ENCODE results near the gene HECTD4. TPM values are rescaled to one million over a fixed set of nuclear protein-coding genes. Genes with fewer than 3 reads are reported as not detected.

Gene HECTD4
- polyA plus RNA-seq, 1 donor = 68.9 TPM

DNA sequence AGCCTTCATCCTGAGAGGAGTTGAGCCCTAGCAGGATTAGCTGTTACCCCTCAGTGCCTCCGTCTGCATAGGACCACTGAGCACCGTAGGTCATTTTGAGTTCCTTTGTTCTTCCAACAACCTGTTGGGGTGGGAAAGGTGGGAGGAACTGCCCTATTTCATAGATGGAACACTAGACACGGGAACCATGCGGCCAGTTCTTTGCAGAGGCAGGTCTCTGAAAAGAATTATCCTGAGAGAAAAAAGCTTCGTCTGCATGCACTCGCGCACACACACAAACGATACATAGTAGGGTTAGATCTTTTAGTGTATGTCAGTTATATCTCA, 228.4 kb downstream of the HECTD4 start:
- DNase-seq = no peak

DNA sequence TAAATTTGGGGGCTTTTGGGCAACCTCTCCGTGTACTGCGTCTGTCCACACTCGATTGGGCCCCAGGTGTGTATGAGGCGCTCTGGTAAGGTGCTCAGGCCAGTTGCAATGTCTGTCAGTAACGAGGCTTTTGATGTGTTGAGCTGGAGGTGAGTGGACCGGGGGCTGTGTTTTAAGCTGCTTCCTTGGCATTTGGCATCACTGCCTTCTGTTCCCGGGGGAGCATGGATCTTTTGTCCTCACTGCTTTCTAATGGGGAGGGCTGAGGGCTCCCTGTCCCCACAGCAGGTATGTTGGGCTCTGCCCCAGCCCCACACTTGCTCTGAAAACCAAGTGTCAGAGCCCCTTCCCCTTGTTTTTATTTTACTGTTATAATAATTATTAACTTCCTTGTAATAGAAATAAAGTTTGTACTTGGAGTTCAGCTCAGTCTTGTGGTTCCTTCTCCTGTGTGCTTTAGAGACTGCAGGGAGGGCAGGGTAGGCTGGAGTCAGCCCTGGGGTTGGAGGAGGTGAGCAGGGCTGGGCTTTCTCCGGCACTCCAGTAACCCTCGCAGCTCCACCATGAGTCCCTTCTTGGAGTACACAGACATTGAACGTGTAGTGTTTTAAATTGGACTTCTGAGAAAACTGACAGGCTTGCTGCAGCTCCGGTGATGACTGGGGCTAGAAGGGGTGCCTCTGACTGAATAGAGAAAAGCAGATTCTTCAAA, 228.9 kb downstream of the HECTD4 start:
- no peak for DNase-seq

DNA sequence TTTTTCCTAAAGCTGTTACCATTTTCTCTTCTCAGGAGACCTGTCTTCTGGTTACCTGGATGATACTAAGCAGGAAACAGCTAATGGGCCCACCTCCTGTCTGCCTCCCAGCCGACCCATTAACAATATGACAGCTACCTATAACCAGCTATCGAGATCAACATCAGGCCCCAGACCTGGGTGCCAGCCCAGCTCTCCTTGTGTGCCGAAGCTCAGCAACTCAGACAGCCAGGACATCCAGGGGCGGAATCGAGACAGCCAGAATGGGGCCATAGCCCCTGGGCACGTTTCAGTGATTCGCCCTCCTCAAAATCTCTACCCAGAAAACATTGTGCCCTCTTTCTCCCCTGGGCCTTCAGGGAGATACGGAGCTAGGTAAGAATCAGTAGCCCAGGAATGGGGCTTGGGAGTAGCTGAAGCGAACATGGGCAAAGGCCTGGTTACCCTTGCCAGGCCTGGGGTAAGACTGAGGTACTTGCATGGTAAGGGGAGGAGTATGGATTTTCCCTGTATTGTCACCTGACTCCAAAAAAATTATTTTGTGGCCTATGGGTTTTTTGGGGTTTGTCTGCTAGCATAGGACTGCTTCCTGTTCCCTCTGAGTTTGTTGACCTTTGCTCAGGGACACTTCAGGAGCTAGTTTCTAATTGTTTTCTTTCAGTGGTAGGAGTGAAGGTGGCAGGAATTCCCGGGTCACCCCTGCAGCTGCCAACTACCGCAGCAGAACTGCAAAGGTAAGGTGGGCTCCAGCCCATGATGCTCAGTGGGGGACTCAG, 230.3 kb downstream of the HECTD4 start:
- no peak for DNase-seq

DNA sequence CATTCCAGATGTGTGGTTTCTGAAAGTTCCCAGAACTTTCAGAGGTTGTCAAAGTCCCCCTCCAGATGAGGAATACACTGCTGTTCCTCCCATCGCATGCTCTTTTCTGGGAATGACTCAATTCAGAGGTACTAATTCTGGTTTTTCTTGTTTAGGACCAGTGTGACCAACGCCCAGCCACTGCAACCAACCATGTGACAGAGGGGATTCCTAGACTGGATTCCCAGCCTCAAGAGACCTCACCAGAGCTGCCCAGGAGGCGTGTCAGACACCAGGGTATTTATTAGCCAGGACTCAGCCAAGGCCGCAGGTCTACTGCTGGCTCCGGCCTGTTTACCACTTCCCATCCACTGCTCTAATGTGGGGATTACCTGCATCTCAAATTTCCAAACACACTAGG, 232.6 kb downstream of the HECTD4 start:
- no peak for DNase-seq

DNA sequence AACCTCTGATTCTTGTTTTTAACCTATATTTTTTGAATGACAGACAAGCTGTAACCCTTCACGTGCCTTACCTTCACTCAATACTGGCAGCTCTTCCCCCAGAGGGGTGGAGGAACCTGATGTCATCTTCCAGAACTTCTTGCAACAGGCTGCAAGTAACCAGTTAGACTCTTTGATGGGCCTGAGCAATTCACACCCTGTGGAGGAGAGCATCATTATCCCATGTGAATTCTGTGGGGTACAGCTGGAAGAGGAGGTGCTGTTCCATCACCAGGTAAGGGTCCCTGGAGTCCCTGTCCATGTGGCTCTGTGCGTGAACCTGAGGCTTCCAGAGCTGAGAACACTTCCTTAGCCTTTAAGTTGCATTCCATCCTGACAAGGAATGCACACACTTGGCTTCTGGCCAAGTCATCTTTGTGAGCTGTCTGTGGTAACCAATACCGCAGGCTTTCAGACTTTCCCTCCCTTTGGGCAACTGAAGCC, 234.2 kb downstream of the HECTD4 start:
- no peak for DNase-seq

DNA sequence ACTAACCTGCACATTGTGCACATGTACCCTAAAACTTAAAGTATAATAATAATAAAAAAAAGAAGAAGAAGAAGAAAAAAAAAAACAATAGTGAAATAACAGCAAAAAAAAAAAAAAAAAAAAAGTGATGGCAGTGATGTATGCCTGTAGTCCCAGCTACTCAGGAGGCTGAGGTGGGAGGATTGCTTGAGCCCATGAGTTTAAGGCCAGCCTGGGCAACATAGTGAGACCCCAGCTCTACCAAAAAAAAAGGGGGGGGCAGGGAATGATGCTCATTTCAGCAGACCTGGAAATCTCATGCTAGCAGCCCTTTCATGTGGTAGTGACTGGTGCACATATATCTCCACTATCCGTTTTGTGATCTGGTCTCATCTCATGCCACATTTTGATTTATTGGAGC, 236.1 kb downstream of the HECTD4 start:
- DNase-seq = no peak

DNA sequence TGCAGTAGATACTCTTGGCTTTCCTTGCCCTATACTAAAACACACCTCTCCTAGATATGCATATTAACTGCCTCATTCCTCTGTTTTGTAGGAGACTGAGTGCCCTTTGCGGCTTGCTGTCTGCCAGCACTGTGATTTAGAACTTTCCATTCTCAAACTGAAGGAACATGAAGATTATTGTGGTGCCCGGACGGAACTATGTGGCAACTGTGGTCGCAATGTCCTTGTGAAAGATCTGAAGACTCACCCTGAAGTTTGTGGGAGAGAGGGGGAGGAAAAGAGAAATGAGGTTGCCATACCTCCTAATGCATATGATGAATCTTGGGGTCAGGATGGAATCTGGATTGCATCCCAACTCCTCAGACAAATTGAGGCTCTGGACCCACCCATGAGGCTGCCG, 241.5 kb downstream of the HECTD4 start:
- no peak for DNase-seq

DNA sequence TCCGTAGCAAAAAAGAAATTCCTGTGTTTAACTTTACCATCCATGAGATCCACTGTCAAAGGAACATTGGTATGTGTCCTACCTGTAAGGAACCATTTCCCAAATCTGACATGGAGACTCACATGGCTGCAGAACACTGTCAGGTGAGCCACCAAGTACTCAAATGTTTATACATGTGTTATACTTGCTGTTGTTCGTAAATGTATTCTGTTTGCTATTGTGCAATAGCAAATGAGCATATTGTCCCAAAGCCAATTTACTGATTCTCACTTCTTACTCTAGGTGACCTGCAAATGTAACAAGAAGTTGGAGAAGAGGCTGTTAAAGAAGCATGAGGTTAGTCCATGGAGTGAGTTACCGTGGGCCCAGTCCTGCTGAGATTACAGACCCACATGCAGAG, 247.5 kb downstream of the HECTD4 start:
- no peak for DNase-seq

DNA sequence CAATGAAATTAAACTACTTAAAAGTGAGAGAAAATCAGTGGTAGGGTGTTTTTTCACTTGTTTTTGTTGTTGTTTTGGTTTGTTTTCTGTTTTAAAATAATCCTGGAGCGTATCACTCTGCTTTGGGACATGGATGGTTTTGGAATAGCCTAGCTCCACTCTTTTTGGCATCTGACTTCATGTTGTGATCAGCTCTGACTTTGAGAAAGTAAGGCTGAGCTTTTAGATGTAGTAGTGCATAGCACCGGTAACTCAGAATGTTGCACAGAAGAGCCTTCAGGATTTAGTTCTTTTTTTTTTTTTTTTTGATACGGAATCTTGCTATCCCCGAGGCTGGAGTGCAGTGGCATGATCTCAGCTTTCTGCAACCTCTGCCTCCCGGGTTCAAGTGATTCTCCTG, 248.8 kb downstream of the HECTD4 start:
- no peak for DNase-seq

DNA sequence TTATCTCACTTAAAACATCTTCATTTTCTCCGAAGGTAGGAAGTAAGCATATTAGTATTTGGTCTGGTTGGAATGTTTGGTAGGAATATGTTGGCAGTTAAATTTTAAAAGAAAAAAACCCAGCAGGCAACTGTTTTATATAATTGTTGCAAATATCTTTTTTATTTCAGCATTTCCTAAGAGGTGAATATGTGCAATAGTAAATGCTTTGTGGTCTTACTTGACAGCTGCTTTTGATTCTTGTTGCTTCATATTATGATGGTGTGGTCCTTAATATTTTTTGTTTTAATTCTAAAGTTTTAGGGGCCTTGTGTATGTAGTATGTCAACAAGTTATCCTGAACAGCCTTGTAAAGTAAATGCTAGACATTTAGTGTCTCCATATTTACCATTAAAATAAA, 250.5 kb downstream of the HECTD4 start:
- no peak for DNase-seq

DNA sequence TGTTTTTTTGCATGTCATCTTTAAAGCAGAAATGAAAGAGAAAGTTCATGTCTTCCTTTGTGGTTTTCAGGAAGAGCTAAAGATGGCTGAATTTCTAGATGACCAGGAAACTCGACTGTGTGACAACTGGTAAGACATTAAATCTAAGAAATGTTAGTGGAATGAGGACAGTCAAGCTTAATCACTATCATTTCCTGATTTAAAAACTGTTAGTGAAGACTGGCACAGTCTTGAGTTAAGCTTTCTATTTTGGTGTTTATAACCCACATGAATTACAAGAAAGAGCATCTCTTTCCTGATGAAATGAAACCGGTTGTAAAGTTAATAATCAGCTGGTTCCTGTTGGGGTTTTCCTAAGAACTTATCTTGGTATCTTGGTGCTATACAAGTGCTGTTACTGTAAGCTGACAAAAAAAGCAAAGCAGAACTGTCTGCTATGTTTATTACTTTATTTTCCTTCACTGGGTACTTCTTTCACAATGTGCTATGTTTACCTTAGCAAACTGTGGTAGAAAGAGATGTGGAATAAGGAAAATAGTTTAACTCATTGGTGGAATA, 251.7 kb downstream of the HECTD4 start:
- no peak for DNase-seq

DNA sequence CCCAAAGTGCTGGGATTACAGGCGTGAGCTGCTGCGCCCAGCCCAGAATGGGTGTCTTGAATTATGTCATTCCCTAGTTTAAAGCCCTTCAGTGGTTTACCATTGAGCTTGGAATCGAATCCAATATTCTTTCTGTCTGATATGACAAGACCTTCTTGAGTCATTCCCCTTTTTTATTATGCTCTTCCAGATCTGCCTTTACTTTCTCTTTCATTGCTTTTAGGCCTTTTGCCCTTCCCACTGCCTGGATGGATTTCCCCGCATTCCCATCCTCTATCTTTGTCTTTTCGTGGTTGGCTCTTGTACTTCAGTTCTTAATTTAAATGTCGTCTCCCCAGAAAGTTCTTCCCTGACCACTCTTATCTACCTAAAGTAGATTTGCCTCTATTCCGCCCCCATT, 255.3 kb downstream of the HECTD4 start:
- DNase-seq = no peak

DNA sequence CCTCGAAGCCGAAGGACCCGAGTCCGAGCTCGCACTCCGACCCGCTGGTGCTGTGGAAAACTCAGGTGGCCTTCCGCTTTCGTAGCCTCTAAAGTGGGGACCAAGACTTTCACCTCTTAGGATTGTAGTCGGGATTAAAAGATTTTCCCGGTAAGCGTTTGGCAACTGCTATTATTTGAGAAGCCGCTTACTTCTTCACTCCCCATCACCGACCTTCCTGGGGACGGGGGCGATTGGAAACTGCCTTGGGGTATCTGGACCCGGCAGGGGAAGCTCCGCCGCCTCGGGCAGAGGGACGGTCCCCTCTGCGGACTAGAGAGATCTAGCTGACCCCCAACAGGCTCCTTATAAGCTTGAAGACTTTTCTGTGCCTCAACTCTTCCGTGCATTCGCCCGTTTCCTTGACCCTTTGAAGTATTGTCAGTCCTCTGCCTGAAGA, 256.2 kb downstream of the HECTD4 start:
- DNase-seq = no peak

DNA sequence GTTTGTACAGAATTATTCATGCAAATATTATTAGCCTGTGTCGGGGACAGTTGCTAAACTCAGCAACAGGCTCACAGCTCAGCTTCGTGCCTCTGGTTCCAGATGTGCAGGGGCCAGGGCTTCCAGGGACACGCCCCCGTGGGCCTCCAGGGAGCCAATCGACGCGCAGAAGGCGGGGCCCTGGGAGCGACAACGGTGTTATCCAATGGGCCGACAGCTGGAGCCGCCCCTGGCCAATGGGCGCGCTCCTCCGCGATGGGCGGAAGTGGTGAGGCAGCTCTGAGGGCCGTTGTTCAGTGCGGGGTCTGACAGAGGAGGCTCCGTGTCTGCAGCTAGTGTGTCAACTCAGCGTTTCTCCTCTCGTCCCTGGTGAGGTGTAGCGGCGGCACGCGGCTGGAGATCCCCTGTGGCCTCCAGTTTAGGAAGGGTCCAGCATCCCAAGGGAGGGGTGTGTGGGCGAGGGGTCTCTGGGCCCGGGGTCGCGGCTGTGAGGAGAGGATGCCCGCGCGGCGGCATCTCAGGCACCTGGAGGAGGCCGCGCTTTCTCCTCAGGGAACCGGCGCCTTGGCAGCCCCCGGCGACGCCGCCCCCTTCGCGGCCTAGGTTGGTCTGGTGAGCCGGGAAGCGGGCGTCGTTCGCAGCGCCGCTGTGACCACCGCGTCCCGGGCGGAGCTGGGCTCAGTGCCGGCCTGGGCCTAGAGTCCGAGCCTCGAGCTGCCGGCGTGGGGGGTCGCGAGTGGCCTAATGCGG, 256.8 kb downstream of the HECTD4 start, which contains the start of gene TRAFD1:
Gene TRAFD1, plus strand, starts transcription at position 311 of the 750 bp plus-strand sequence. CDS start 4,963 bp downstream, outside the sequence.
- peak; percentile 98 for DNase-seq

DNA sequence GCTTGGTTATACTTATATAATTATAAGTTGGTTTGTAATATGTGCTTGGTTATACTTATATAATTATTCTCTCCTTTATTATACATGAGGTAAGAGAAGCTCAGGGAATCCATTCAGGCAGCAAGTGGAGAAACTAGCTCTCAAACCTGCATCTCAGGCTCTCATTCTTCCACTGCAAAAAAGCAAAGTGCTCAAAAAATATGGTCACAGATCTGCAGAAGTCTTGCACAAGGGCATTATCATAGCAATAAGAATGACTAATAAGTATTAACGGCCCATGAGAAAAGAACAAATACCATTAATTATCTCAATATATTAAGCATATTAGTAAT, 257.3 kb downstream of the HECTD4 start:
- DNase-seq = no peak

DNA sequence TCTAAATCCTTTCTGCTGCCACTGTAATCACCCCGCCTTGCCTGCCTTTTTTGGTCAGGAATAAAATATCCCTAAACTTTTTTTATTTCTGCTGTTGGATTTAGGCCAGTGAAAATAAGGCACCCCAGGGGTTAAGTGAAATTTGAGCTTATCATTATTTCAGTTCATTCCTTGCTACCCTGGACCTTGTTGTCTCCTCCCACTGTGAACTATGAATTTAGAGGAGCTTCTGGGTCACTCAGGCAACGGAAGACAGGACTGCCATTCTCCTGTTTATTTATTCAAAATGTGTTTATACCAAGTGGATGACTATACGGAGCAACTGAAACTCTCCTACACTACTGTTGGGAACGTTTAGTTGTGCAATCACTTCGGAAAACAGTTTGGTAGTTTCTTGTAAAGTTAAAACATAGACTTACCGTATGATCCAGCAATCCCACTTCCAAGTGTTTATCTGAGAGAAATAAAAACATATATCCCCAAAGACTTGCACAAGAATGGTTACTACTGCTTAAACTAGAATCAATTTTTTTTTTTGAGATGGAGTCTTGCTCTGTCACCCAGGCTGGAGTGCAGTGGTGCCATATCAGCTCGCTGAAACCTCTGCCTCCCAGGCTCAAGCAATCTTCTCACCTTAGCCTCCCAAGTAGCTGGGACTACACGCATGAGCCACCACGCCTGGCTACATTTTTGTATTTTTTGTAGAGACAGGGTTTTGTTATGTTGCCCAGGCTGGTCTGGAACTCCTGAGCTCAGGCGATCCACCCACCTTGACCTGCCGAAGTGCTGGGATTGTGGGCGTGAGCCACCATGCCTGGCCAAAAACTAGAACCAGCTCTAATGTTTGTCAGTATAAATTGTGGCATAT, 259.2 kb downstream of the HECTD4 start:
- no peak for DNase-seq

DNA sequence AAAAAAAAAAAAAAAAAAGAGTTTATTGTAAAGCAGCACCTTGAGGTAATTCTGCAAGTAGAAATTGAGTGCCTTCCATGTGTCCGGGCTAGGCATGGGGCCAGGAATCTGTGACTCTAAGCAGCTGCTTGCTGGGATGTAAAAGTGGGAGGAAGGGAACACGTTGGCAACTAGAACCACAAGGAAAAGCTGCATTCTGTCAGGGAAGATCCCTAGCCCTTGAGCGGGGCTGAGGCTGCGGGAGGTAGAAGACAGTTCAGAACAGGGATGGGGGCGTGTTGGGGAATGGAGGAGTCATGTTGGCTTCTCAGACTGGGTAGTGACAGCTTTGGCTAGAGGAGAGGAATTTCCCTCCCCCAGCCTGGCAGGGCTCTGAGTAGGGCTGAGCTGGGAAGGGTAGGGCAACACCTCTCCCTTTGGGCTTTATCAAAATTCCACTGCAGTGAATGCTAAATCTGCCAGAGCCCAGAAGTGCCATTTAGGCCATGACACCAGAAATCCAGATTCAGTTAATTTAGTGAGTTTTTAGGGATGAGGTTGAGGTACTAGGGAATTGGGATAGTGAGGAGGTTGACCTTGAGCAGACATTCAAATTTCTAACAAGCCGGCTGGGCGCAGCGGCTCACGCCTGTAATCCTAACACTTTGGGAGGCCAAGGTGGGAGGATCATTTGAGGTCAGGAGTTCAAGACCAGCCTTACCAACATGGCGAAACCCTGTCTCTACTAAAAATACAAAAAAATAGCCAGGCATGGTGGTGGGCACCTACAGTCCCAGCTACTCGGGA, 260.3 kb downstream of the HECTD4 start:
- peak; percentile 88 for DNase-seq

DNA sequence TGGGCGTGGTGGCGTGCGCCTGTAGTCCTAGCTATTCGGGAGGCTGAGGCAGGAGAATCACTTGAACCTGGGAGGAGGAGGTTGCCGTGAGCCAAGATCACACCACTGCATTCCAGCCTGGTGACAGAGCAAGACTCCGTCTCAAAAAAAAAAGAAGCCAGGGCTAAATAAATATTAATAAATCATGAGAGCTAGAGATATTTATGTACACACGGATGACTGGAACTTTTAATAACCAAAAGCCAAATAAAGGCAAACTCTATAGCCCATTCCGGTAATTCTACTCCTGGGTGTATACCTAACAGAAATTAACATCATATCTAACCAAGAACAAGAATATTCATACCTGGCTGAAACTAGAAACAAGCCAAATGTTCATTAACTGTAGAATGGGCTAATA, 264.5 kb downstream of the HECTD4 start:
- DNase-seq = no peak

DNA sequence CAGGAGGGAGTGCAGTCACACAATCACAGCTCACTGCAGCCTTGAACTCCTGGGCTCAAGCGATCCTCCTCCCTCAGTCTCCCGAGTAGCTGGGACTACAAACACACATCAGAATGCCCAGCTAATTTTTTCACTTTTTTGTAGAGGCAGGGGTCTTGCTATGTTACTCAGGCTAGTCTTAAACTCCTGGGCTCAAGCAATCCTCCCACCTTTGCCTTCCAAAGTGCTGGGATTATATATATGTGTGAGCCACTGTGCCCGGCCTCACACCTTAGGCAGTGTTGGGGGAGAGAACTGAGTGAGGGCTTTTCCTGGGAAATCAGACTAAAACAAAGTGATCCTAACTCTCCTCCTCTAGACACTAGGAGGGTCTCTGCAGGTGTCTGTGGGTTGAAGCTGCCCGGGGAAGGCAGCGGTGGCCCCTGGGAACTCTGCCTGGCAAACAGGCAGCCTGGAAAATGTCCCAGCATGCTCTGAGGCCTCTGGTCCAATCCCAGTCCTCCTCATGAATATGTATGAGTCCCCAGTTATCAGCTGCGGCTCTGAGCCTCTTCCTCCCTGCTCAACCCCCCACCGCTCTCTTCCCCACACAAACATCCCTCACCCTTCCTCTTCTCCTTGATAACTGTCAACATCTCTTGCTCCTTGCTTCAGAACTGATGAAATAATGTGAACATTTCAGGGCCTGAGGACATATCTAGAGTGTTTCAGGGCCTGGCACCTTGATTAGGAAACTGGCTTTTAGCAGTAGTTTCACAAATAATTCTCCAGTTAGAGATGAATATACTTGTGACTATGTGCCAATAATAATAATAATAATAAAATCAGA, 265.8 kb downstream of the HECTD4 start:
- DNase-seq = peak; percentile 23
